ENCODE measurements around the gene DGKI.

The DGKI gene

DNA sequence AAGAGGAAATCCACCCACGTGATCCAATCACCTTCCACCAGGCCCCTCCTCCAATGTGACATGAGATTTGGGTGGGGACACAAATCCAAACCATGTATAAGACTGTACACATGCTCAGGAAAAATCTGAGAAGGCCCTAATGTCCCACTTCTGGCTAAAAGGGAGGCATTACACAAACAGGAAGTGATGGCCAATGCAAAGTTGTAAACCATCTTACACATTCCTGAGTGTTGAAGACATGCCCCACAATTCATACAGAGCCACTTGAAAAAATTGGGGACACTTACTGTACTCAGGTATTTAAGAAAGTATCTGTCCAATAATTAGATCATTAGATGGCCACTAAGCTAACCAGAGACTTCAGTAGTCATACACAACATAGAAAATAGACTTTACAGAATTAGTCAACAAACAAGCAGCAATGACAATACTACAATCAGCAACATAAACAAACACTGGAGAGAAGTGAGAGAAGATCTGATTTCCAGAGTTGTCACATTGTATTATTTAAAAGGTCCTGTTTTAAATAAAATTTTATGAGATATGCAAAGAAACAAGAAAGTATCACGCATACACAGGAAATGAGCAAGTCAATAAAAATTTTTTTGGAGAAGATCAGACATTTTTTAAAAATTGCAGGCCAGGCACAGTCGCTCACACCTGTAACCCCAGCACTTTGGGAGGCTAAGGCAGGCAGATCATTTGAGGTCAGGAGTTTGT, 143.3 kb downstream of the DGKI start:
- H3K9ac ChIP-seq (ENCODE audit: low read length in 5 of 5): no peak overlapping the region

DNA sequence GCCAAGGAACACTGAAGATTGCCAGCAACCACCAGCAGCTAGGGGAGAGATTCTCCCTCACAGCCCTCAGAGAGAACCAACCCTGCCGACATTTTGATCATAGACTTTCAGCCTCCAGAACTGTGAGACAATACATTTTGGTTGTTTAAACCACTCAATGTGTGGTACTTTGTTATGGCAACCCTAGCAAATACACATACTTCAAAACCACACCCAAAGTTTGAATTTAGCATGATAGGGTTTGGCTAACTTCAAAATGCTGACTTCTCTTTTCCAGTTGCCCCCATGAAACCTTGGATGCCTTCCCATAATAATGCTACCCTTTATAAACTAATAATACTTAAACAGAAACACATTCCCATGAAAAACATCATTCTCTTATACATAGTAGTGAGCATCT, 149.8 kb downstream of the DGKI start:
- Histone ChIP-seq H3K4me1 (ENCODE audit: control insufficient read depth in 5 of 5, insufficient read depth in 5 of 5, low read length in 5 of 5) (peaks cover 0 to 8% (median 2%) of the 10 kb centered on the region in 5 donors), H3K27ac (ENCODE audit: low read depth, low read length) (no peak overlapping the region), H3K9me3 (ENCODE audit: control insufficient read depth in 5 of 5, low read length in 5 of 5) (no peaks in the 10 kb centered on the region), H3K27me3 (ENCODE audit: control insufficient read depth in 5 of 5, insufficient read depth in 4 of 5, low read length in 5 of 5) (no peaks in the 10 kb centered on the region), H3K9ac (ENCODE audit: low read length in 5 of 5) (no peak overlapping the region), H3K36me3 (ENCODE audit: control insufficient read depth in 5 of 5, insufficient read depth in 5 of 5, low read length in 5 of 5) (no peaks in the 10 kb centered on the region), H3K4me3 (ENCODE audit: low read depth in 1 of 5, low read length in 5 of 5) (no peak overlapping the region)

More for the DNA sequence above, 143.3 kb downstream of the DGKI start:
- H3K4me1 ChIP-seq (ENCODE audit: control insufficient read depth in 5 of 5, insufficient read depth in 5 of 5, low read length in 5 of 5): no peaks in the 10 kb centered on the region
- H3K27me3 ChIP-seq (ENCODE audit: control insufficient read depth in 5 of 5, insufficient read depth in 4 of 5, low read length in 5 of 5): no peaks in the 10 kb centered on the region
- H3K4me3 ChIP-seq (ENCODE audit: low read depth in 1 of 5, low read length in 5 of 5): no peak overlapping the region
- no peaks in the 10 kb centered on the region for H3K36me3 ChIP-seq (ENCODE audit: control insufficient read depth in 5 of 5, insufficient read depth in 5 of 5, low read length in 5 of 5)
- peaks cover 3 to 13% (median 7%) of the 10 kb centered on the region in 5 donors for H3K9me3 ChIP-seq (ENCODE audit: control insufficient read depth in 5 of 5, low read length in 5 of 5)
- no peak overlapping the region for H3K27ac ChIP-seq (ENCODE audit: low read depth, low read length)

DNA sequence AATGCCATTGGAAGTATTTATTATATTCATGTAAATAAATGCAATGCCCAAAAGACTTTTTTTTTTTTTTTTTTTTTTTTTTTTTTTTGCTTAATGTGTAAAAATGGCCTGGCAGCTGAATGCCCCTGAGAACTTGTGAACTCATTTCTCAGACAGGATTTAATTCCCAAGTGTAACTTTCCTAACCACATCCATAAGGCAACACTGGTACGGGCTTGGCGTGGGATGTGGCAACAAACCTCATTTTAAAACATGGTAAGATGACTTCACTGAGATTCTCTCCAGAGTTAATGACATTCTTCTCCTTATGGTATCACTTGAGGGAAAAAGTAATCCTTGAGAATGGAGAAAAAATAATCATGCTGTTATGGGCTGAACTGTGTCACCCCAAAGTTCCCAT, 150.4 kb downstream of the DGKI start:
- H3K27me3 ChIP-seq (ENCODE audit: control insufficient read depth in 5 of 5, insufficient read depth in 4 of 5, low read length in 5 of 5): no peaks in the 10 kb centered on the region
- no peaks in the 10 kb centered on the region for H3K9me3 ChIP-seq (ENCODE audit: control insufficient read depth in 5 of 5, low read length in 5 of 5)
- no peak overlapping the region for H3K9ac ChIP-seq (ENCODE audit: low read length in 5 of 5)
- peaks cover 0 to 11% (median 3%) of the 10 kb centered on the region in 5 donors for H3K4me1 ChIP-seq (ENCODE audit: control insufficient read depth in 5 of 5, insufficient read depth in 5 of 5, low read length in 5 of 5)
- no peak overlapping the region for H3K27ac ChIP-seq (ENCODE audit: low read depth, low read length)
- H3K4me3 ChIP-seq (ENCODE audit: low read depth in 1 of 5, low read length in 5 of 5): no peak overlapping the region
- no peaks in the 10 kb centered on the region for H3K36me3 ChIP-seq (ENCODE audit: control insufficient read depth in 5 of 5, insufficient read depth in 5 of 5, low read length in 5 of 5)

DNA sequence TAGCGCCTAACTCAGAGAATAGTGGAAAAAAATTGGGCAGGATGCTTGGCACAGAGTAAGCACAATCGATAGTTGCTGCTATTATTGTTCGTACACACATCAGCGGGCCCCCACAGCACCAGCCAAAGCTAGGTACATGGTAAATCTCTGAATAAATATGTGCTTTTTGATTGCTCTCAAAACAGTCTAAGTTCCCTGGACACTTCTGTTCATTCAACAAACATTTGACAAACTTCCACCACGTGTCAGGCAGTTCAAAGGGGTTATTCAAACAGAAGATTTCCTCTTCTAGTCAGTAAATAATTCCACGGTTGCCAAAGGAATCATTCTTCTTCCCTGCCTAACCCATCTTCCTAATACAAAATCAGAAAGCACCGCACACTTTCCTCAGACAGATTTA, 150.8 kb downstream of the DGKI start:
- Histone ChIP-seq H3K27me3 (ENCODE audit: control insufficient read depth in 5 of 5, insufficient read depth in 4 of 5, low read length in 5 of 5) (no peaks in the 10 kb centered on the region), H3K27ac (ENCODE audit: low read depth, low read length) (no peak overlapping the region), H3K4me3 (ENCODE audit: low read depth in 1 of 5, low read length in 5 of 5) (no peak overlapping the region), H3K9me3 (ENCODE audit: control insufficient read depth in 5 of 5, low read length in 5 of 5) (no peaks in the 10 kb centered on the region), H3K9ac (ENCODE audit: low read length in 5 of 5) (no peak overlapping the region), H3K4me1 (ENCODE audit: control insufficient read depth in 5 of 5, insufficient read depth in 5 of 5, low read length in 5 of 5) (peaks cover 0 to 15% (median 3%) of the 10 kb centered on the region in 5 donors), H3K36me3 (ENCODE audit: control insufficient read depth in 5 of 5, insufficient read depth in 5 of 5, low read length in 5 of 5) (no peaks in the 10 kb centered on the region)

DNA sequence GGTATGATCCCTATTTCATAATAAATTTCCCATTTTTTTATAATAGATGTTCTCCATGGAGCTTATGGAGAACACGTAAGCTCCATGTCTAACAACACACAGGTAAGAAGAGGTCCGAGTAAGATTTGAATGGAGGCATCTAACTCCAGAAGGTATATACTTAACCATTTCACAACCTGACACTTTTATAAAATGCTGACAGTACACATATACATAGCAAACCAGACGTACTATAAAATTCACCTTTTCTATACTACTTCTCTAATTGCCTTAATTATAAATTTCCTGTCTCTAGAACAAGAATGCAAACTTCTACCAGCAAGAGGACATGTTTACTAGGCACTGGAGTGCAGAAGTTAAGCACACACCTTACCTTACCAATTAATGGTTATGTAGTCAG, 151.3 kb downstream of the DGKI start:
- no peaks in the 10 kb centered on the region for H3K9me3 ChIP-seq (ENCODE audit: control insufficient read depth in 5 of 5, low read length in 5 of 5)
- no peak overlapping the region for H3K9ac ChIP-seq (ENCODE audit: low read length in 5 of 5)
- H3K4me1 ChIP-seq (ENCODE audit: control insufficient read depth in 5 of 5, insufficient read depth in 5 of 5, low read length in 5 of 5): peaks cover 0 to 15% (median 3%) of the 10 kb centered on the region in 5 donors
- H3K27me3 ChIP-seq (ENCODE audit: control insufficient read depth in 5 of 5, insufficient read depth in 4 of 5, low read length in 5 of 5): no peaks in the 10 kb centered on the region
- no peaks in the 10 kb centered on the region for H3K36me3 ChIP-seq (ENCODE audit: control insufficient read depth in 5 of 5, insufficient read depth in 5 of 5, low read length in 5 of 5)
- H3K27ac ChIP-seq (ENCODE audit: low read depth, low read length): no peak overlapping the region
- H3K4me3 ChIP-seq (ENCODE audit: low read depth in 1 of 5, low read length in 5 of 5): no peak overlapping the region

DNA sequence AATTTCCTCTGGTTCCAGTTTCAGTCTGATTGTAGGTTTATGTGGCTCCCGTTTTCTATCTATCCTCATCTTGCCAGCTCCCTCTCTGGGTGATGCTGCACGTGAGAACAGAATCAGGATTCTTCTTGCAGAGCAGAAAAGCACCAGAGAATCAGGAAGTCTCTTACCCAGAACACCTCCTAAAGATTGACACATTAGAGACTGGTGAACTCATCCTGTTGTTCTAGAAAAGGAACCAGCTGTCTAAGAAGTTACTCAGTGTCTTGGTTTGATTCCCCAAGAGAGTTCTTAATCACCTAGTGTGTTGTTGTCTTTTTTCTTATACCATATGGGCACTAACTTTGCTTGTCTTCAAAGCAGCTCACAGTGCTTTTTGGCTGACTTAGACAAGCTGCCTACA, 152.4 kb downstream of the DGKI start:
- peaks cover 0 to 15% (median 3%) of the 10 kb centered on the region in 5 donors for H3K4me1 ChIP-seq (ENCODE audit: control insufficient read depth in 5 of 5, insufficient read depth in 5 of 5, low read length in 5 of 5)
- H3K4me3 ChIP-seq (ENCODE audit: low read depth in 1 of 5, low read length in 5 of 5): no peak overlapping the region
- H3K27me3 ChIP-seq (ENCODE audit: control insufficient read depth in 5 of 5, insufficient read depth in 4 of 5, low read length in 5 of 5): no peaks in the 10 kb centered on the region
- no peak overlapping the region for H3K9ac ChIP-seq (ENCODE audit: low read length in 5 of 5)
- H3K9me3 ChIP-seq (ENCODE audit: control insufficient read depth in 5 of 5, low read length in 5 of 5): no peaks in the 10 kb centered on the region
- no peaks in the 10 kb centered on the region for H3K36me3 ChIP-seq (ENCODE audit: control insufficient read depth in 5 of 5, insufficient read depth in 5 of 5, low read length in 5 of 5)
- H3K27ac ChIP-seq (ENCODE audit: low read depth, low read length): no peak overlapping the region

DNA sequence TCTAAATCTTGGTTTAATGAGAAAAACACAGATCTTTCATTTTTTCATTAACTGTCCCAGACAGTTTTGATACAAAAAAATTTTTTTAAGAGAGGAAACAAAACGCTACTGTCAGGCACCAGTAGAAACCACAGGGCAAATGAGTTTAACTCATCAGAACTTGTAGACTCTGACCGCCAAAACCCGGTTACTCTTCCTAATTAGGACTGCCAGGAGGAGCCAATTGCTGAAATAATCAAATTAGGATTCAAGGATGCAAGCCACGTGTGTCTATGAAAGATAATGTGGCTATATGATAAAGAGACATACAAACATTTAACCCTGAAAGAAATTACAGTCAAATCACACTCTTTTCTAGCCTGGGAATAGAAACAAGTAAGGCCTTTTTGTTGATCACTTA, 154.4 kb downstream of the DGKI start:
- H3K9ac ChIP-seq (ENCODE audit: low read length in 5 of 5): no peak overlapping the region
- H3K4me1 ChIP-seq (ENCODE audit: control insufficient read depth in 5 of 5, insufficient read depth in 5 of 5, low read length in 5 of 5): peaks cover 0 to 15% (median 3%) of the 10 kb centered on the region in 5 donors
- H3K9me3 ChIP-seq (ENCODE audit: control insufficient read depth in 5 of 5, low read length in 5 of 5): no peaks in the 10 kb centered on the region
- H3K27me3 ChIP-seq (ENCODE audit: control insufficient read depth in 5 of 5, insufficient read depth in 4 of 5, low read length in 5 of 5): no peaks in the 10 kb centered on the region
- no peak overlapping the region for H3K27ac ChIP-seq (ENCODE audit: low read depth, low read length)
- H3K36me3 ChIP-seq (ENCODE audit: control insufficient read depth in 5 of 5, insufficient read depth in 5 of 5, low read length in 5 of 5): peaks cover 0 to 3% (median 0%) of the 10 kb centered on the region in 5 donors
- H3K4me3 ChIP-seq (ENCODE audit: low read depth in 1 of 5, low read length in 5 of 5): no peak overlapping the region

DNA sequence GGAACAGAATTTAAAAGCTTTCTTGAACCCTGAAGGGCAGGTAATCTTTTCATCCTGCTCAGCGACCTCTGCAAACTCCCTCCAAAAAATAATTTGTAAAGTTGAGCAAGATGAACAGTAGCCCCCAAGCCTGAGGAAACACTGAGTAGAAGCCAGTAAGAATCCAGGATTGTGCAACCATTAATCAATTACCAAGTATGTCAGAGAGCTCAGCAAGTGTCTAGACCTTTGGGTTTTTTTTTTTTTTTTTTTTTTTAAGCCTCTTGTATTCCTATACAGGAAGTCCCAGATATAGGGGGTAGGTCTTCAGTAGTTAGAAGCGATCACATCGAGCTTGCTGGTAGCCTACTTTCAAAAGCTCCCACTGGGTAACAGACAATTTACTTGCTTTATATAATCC, 155.2 kb downstream of the DGKI start:
- Histone ChIP-seq H3K27me3 (ENCODE audit: control insufficient read depth in 5 of 5, insufficient read depth in 4 of 5, low read length in 5 of 5) (no peaks in the 10 kb centered on the region), H3K9me3 (ENCODE audit: control insufficient read depth in 5 of 5, low read length in 5 of 5) (no peaks in the 10 kb centered on the region), H3K4me3 (ENCODE audit: low read depth in 1 of 5, low read length in 5 of 5) (no peak overlapping the region), H3K27ac (ENCODE audit: low read depth, low read length) (no peak overlapping the region), H3K36me3 (ENCODE audit: control insufficient read depth in 5 of 5, insufficient read depth in 5 of 5, low read length in 5 of 5) (peaks cover 0 to 3% (median 0%) of the 10 kb centered on the region in 5 donors), H3K4me1 (ENCODE audit: control insufficient read depth in 5 of 5, insufficient read depth in 5 of 5, low read length in 5 of 5) (peaks cover 0 to 13% (median 3%) of the 10 kb centered on the region in 5 donors), H3K9ac (ENCODE audit: low read length in 5 of 5) (no peak overlapping the region)

DNA sequence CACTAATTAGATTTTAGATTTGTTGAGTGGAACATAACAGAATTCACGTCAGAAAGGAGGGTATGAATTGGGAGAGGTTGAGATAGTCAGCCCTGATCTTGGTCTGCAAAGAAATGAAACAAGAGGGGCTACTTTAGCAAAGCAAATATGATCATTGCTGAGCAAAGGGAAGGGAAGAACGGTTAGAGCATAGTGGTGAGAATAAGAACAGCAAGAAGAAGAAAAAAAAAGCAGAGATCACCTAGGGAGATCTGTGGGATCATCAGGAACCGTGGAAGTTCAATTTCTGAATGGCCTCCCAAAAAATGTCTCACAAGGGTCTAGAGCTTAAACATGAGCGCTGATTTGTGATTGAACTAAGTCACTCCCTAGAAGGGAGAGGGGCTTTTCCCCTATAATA, 156.1 kb downstream of the DGKI start:
- Histone ChIP-seq H3K27me3 (ENCODE audit: control insufficient read depth in 5 of 5, insufficient read depth in 4 of 5, low read length in 5 of 5) (no peaks in the 10 kb centered on the region), H3K9me3 (ENCODE audit: control insufficient read depth in 5 of 5, low read length in 5 of 5) (no peaks in the 10 kb centered on the region), H3K9ac (ENCODE audit: low read length in 5 of 5) (no peak overlapping the region), H3K4me1 (ENCODE audit: control insufficient read depth in 5 of 5, insufficient read depth in 5 of 5, low read length in 5 of 5) (peaks cover 0 to 6% (median 3%) of the 10 kb centered on the region in 5 donors), H3K27ac (ENCODE audit: low read depth, low read length) (no peak overlapping the region), H3K4me3 (ENCODE audit: low read depth in 1 of 5, low read length in 5 of 5) (no peak overlapping the region), H3K36me3 (ENCODE audit: control insufficient read depth in 5 of 5, insufficient read depth in 5 of 5, low read length in 5 of 5) (peaks cover 0 to 3% (median 0%) of the 10 kb centered on the region in 5 donors)

DNA sequence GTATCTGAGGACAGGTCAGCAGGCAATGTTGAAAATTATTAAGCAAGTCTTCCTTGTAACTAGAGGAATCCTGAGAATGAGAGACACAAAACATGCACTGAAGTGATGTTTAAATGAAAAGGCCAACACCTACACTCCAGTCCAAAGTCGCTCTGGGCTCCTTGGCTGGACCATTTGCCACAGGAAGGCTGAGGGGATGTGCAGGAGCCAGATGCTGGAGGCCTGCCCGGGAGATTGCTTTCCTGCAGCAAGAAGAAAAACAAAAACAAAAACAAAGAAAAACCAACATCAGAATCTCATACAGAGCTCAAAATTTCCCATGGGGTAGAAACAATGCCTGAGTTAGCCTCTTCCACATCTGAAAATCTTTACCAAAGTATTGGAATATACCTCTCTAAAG, 157.0 kb downstream of the DGKI start:
- Histone ChIP-seq H3K9ac (ENCODE audit: low read length in 5 of 5) (no peak overlapping the region), H3K36me3 (ENCODE audit: control insufficient read depth in 5 of 5, insufficient read depth in 5 of 5, low read length in 5 of 5) (peaks cover 0 to 3% (median 0%) of the 10 kb centered on the region in 5 donors), H3K4me3 (ENCODE audit: low read depth in 1 of 5, low read length in 5 of 5) (no peak overlapping the region), H3K4me1 (ENCODE audit: control insufficient read depth in 5 of 5, insufficient read depth in 5 of 5, low read length in 5 of 5) (peaks cover 0 to 6% (median 3%) of the 10 kb centered on the region in 5 donors), H3K9me3 (ENCODE audit: control insufficient read depth in 5 of 5, low read length in 5 of 5) (no peaks in the 10 kb centered on the region), H3K27me3 (ENCODE audit: control insufficient read depth in 5 of 5, insufficient read depth in 4 of 5, low read length in 5 of 5) (no peaks in the 10 kb centered on the region), H3K27ac (ENCODE audit: low read depth, low read length) (no peak overlapping the region)

Measured in subcutaneous abdominal adipose tissue (tissue), 5 donors.